Stimulated activated naive CD4-positive, alpha-beta T cell treated with Interleukin-2 at 50 U/mL for 16 hours (primary cell): ENCODE data around the gene ADAMTS2.

Experiments
- DNase-seq: peaks from one replicate; lab custom pipeline; 2025; lab: John Stamatoyannopoulos, UW

ADAMTS2 gene

GRCh38 chr5:179177711-179178575 lies 167.3 kb downstream of the ADAMTS2 start:
- no peak for DNase-seq

- no peak for DNase-seq
These were observed 168.6 kb downstream of the ADAMTS2 start for GRCh38 chr5:179176571-179177230.

GRCh38 chr5:179176166-179176565 lies 169.1 kb downstream of the ADAMTS2 start:
- no peak for DNase-seq

DNA sequence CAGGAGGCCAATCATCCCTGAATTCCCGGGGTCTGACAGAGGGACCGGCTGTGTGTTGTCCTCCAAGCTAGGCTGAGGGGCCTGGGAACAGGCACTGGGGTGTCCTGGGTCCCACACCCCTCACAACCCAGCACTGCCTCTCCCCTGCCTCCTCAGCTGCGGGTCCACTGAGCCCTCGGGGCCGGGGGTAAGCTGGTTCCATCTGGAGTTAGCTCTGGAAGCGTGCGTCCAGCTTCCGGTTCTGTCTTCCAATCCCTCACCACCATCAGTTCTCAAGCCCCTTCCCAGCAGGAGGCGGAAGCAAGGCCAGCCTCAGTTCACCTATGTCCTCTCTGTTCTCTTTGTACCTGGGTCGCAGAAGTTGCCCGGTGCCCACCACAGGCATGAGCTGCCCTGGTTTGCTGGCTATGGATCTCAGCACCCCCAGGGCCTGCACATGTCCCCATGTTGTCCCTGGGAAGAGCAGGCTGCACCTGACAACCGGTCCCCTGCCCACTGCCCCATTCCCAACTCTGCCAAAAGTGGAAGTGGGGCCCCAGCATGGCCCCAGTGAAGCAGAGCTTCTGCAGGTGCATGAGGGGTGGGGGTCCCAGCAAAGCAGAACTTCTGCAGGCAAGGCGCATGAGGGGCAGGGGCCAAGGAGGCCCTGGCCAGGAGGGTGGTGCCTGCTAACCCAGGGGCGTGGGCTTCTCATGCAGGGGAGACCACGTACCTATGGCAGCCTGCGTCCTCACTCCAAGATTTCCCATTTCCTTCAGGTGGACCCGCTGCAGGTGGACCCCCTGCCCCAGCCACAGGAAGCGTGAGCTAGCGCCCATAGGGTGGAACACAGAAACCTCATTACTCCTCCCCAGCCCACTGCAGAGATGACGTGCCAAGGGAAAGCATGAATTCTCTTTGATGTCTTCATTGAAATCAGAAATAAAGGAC lies 173.2 kb downstream of the ADAMTS2 start:
- no peak for DNase-seq

GRCh38 chr5:179171251-179171815 lies 173.9 kb downstream of the ADAMTS2 start:
- DNase-seq: no peak

GRCh38 chr5:179170606-179171005 lies 174.7 kb downstream of the ADAMTS2 start:
- DNase-seq: no peak

GRCh38 chr5:179169836-179170235 lies 175.4 kb downstream of the ADAMTS2 start:
- no peak for DNase-seq

DNA sequence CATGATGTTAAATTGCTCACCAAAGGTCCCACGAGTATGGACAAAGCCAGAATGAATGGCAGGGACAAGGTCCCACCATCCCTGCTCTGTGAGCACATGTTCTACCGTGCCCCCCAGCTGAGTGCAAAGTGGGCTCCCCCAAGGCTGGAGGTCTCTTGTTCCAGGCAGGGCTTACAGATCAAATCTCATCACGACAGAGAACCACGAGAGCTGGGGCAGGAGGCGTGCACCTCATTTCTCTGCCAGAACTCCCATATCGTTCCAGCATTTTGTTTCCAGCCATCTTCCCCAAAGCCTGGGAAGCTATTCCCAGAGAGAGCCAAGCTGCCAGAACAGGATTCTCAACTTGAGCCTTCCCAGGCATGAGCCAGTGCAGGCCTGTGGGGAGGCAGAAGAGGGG lies 176.6 kb downstream of the ADAMTS2 start:
- no peak for DNase-seq

DNA sequence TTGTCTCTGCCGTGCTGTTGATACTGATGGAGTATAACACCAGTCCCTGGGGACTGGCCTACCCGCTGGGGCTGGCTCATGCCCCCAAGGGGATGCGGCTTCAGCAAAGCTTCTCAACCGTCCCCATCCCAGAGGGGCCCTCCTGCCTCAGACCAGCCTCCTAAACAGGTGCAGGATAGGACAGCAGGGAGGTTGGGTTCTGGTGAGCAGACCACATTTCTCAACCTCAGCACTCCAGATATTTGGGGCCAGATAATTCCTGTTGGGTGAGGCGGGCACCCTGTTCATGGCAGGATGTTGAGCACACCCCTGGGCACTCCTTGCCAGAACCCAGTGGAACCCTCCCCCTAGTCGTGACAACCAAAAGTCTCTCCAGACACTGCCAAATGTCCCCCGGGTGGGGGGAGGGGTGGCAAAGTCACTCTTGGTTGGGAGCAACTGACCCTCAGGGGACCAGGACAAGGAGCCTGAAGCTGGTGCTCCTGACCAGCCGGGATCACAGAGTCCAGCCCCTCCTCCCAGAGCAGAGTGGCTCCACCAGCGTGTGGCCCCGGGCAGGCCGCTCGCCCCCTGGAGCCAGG lies 177.3 kb downstream of the ADAMTS2 start:
- DNase-seq: no peak

GRCh38 chr5:179166886-179167841 lies 178.1 kb downstream of the ADAMTS2 start:
- peak; percentile 19 for DNase-seq

DNA sequence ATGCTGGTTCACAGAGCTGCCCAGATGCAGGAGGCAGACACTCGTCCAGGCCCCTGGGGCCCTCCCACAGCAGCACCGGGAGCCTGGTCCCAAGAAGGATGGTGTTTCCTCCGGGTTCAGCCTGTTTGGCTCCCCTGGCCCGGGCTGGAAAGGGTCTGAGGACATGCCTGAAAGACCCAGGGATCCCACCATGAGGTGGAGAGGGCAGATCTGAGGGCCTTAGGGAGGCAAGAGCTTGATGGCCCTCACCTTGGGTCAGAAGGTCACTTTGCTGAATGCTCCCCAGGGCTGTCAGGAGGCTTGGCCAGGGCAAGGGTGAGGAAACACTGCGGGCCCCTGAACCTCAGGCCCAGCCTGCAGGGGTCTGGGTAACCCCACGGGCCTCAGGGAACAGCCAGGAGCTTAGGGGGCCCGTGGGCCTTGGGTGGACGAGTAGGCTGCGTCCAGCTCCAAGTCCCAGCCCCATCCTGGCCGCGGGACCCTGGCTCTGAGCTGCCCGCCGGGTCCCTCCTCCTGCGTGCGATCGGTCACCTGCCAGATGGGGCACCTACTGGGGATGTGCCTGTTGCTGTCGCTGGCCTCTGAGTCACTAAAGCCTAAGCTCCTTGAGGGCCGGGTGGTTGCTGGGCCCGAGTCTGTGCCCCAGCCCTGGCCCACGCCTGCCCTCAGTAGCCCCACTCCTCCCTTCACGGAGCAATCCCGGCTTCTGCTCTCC lies 178.9 kb downstream of the ADAMTS2 start:
- DNase-seq: no peak

- no peak for DNase-seq
These were observed 179.7 kb downstream of the ADAMTS2 start for GRCh38 chr5:179165421-179166170.

GRCh38 chr5:179164331-179165311 lies 180.6 kb downstream of the ADAMTS2 start:
- no peak for DNase-seq

DNA sequence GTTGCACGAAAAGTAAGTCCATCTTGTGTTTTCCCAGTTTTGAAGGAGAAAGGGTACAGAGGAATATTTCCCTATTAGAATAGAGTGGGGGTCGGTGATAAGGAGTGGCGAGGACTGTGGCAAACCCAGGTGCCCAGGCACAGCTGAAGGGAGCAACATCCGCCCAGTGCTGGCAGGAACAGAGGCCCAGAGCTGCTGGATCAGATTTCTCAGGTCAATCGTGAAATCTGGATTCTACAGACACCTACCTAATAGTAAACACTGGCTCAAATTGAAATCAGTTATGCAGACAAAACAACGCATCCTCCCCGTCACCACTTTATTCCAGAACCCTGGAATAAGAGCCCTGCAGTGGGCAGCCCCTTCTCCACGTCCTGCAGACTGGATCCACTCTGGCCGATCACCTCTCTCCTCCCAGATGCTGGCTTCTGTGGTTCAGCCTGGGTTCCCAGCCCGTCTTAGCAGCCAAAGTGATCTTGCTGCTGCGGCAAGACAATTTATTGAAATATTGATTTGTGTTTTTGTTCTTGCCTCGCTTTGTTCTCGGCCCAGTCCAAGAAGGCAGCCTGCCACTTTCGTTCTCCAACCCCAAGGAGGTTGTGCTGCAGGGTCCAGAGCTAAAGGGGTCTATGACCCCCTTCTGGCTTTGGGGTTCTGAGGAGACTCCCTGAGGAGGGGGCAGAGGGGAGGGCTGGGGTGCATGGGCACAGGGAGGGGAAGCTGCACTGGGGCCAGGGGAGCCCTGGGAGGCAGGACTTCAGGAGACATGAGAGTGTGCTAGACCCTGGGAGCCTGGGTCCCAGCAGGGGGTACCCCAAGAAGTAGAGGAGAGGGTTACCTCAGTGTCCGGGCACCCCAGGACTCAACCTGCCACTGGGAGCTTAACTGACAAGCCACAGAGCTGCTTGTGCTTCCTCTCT lies 181.8 kb downstream of the ADAMTS2 start:
- DNase-seq: no peak

DNA sequence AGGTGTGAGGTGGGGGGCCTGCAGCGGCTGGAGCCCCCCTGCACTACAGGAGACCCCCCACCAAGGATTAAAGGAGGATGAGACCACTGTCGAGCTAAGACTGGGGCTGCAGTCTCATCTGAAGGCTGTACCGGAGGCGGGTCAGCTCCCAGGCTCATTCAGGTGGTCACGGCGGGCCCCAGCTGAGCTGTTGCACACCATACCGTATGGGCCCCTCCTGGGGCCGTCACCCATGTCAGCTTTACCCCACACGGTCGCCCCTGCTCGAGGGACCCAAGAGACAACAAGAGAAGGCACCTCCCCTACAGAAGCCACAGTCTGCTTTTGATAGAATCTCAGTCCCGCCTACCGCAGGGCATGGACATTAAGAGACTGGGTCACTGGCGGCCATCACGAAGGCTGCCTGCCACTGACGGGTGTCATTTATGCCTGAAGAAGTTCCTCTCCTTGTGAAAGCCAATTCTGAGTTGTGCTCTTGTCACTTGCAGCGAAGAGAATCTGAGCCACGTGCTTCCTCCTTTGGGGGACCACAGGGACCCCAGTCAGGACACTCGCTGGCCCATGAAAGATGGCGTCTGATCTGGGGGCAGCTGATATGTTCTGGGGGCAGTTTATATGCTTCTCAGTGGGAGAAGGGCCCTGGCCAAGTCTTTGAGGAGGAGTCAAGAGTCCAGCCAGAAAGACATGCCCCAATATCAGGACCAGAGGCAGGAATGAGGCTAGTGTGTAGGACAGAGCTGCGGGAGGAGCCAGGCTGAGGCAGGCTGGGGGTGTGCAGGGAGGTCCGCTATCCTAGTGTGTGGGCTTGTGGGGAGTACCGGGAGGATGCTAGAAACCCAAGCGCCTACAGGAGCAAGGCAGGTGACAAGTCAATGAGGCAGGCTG lies 182.7 kb downstream of the ADAMTS2 start:
- DNase-seq: no peak

DNA sequence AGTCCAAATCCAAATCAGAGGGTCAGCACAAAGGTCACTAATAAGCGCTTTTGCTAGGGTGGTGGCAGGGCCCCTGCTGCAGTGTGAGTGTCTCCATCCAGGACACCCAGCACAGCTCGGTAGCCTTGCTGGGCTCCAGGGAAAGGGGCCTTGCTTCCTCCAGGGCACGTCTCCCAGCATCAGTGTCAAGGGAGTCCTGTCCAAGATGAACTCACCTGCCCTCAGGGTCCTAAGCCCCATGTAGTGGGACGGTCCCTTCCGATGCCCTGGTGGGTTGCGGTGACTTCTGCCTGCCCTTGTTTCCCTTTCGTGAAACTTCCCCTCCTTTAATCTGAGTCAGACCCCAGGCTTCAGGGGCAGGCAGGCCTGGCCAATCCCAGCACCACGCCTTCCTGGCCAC lies 183.4 kb downstream of the ADAMTS2 start:
- DNase-seq: no peak
